Astrocyte (in vitro differentiated cells and primary cell): Measurements from ENCODE around the gene OXGR1.

Experiments used
- CTCF ChIP-seq: IDR thresholded peaks from 2 replicates; pipeline ENCODE4 v1.5.1; 2011; ENCODE audit warnings: low read depth, mild to moderate bottlenecking, inconsistent platforms, low read length, moderate library complexity; ENCODE audit not compliant: insufficient read depth
- EZH2 ChIP-seq: IDR thresholded peaks from 2 replicates; pipeline ENCODE4 v1.6.1; 2012; ENCODE audit warnings: mild to moderate bottlenecking, low read length, inconsistent platforms; ENCODE audit not compliant: insufficient read depth

DNA sequence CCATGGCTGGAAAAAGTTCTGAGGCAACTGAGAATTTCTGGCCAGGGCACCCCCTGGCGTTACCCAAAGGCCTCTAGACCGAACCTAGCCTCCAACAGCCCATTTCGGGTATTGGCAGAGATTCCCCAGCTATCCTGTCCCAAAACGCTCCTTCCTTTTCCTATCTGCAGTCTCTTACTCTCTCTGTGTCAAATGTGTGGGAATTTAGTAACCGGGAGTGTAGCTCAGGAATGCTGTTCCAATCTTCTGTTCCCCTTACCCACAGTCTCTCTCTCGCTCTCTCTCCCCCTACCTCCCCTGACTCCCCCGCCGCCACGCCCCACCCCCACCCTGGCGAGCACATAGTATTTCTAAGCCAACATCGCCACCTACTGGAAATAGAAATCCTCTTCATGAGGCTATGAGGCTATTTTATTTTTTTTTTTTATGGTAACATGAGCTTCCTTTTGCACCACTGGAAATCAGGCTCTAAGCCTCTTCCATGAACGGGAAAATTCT is 27.0 kb downstream of the OXGR1 start:
- TF ChIP-seq EZH2 (no peak), CTCF (no peak)
